Endothelial cell of umbilical vein (primary cell): Measurements from ENCODE around the gene ATP6V1A.

Experiments used
- JUN ChIP-seq: IDR thresholded peaks from 2 replicates; pipeline ENCODE4 v1.6.1; 2011; ENCODE audit warnings: borderline replicate concordance, low read depth; ENCODE audit not compliant: insufficient read length, insufficient read depth
- POLR2AphosphoS5 ChIP-seq: IDR thresholded peaks from 2 replicates; pipeline ENCODE4 v1.6.1; 2012; ENCODE audit warnings: low read depth, mild to moderate bottlenecking, control low read depth, low read length, moderate library complexity; ENCODE audit not compliant: insufficient read depth
- TF ChIP-seq, protein P1 (sequence below), 2 donors: IDR thresholded peaks; 1 replicate in 1 of 2; 2 replicates in 1 of 2; pipeline ENCODE4 v1.5.1; 2011; ENCODE audit warnings: low read length in 2 of 2, mild to moderate bottlenecking in 2 of 2, moderate library complexity in 2 of 2, control low read depth in 1 of 2, inconsistent platforms in 1 of 2, low read depth in 1 of 2; ENCODE audit not compliant: insufficient read depth in 1 of 2; ENCODE audit errors: extremely low read depth in 1 of 2

GRCh38 chr3:113731694-113732093 is 15.1 kb upstream of the ATP6V1A start:
- TF ChIP-seq JUN: no peak
- TF ChIP-seq, protein P1, sequence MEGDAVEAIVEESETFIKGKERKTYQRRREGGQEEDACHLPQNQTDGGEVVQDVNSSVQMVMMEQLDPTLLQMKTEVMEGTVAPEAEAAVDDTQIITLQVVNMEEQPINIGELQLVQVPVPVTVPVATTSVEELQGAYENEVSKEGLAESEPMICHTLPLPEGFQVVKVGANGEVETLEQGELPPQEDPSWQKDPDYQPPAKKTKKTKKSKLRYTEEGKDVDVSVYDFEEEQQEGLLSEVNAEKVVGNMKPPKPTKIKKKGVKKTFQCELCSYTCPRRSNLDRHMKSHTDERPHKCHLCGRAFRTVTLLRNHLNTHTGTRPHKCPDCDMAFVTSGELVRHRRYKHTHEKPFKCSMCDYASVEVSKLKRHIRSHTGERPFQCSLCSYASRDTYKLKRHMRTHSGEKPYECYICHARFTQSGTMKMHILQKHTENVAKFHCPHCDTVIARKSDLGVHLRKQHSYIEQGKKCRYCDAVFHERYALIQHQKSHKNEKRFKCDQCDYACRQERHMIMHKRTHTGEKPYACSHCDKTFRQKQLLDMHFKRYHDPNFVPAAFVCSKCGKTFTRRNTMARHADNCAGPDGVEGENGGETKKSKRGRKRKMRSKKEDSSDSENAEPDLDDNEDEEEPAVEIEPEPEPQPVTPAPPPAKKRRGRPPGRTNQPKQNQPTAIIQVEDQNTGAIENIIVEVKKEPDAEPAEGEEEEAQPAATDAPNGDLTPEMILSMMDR (IDR thresholded peaks at IDR 0.05; ENCODE audit: extremely low read depth in 1 of 2, insufficient read depth in 1 of 2, low read depth in 1 of 2, low read length in 2 of 2): no peak
- no peak for TF ChIP-seq POLR2AphosphoS5
